22Rv1 (cell line): ENCODE measurements around the gene EYS.

Experiments
- H3K27ac ChIP-seq: fragments of 450-650 bp; 2 replicates; pipeline ENCODE4 v1.5.1; 2017
- CTCF ChIP-seq: fragments of 450-650 bp; IDR thresholded peaks from 2 replicates; pipeline ENCODE4 v1.5.1; 2017; ENCODE audit warnings: mild to moderate bottlenecking
- ZFX ChIP-seq: fragments of 450-650 bp; IDR thresholded peaks from 2 replicates; pipeline ENCODE4 v1.6.1; 2017; ENCODE audit warnings: antibody characterized with exemption, borderline replicate concordance

Gene EYS

GRCh38 chr6:64505312-64505711, 1201.7 kb downstream of the EYS start:
- TF ChIP-seq ZFX: no peak
- TF ChIP-seq CTCF: peak; percentile 95
- H3K27ac ChIP-seq: peak overlapping the region; percentile 66; the same call in 1 of the 2 replicates

- TF ChIP-seq ZFX (no peak), CTCF (no peak)
- H3K27ac ChIP-seq: peak overlapping the region; percentile 66
Observed at GRCh38 chr6:64504503-64504902, 1202.5 kb downstream of the EYS start.

GRCh38 chr6:64502801-64503200, 1204.2 kb downstream of the EYS start:
- TF ChIP-seq ZFX (no peak), CTCF (no peak)
- no peak overlapping the region for H3K27ac ChIP-seq

- no peak overlapping the region for H3K27ac ChIP-seq
- no peak for TF ChIP-seq CTCF
- TF ChIP-seq ZFX: no peak
Observed at GRCh38 chr6:64497634-64498033, 1209.4 kb downstream of the EYS start.

GRCh38 chr6:64489763-64490162, 1217.3 kb downstream of the EYS start:
- no peak overlapping the region for H3K27ac ChIP-seq
- no peak for TF ChIP-seq CTCF
- TF ChIP-seq ZFX: no peak

GRCh38 chr6:64486578-64487351, 1220.3 kb downstream of the EYS start:
- TF ChIP-seq ZFX (no peak), CTCF (no peak)
- H3K27ac ChIP-seq: no peak overlapping the region

- TF ChIP-seq ZFX (no peak), CTCF (no peak)
- H3K27ac ChIP-seq: no peak overlapping the region
Observed at GRCh38 chr6:64483956-64484499, 1223.0 kb downstream of the EYS start.
